Bronchial smooth muscle cell (primary cell): ENCODE results near the gene DTWD2. TPM values are rescaled to one million over a fixed set of nuclear protein-coding genes. Genes with fewer than 3 reads are reported as not detected.

Experiments used
- total RNA-seq: library from RNA; depleted of rRNA; stranded (reverse); fragments of >200 nt; gene quantifications from 2 replicates; pipeline ENCODE4 v1.2.1, GENCODE V29; 2014

DTWD2 gene
- total RNA-seq, result 0.52 and 2.4 TPM in 2 replicates

GRCh38 chr5:118987988-118988865, at the start of gene DTWD2:
TSS of gene DTWD2 (minus strand) at chr5:118988547. CDS start at chr5:118988511, 36 bp downstream.

Other genes starting within 250 kb of the DTWD2 start
- 17.5 and 37.4 TPM in 2 replicates for gene DMXL1, start 82.5 kb upstream of the DTWD2 start, total RNA-seq